Fibroblast of upper back skin (primary cell): Measurements from ENCODE around the gene KIF26B.
A peak's percentile ranks its signal among the peaks of the same experiment; 100 is the strongest.
"Not testable (repeated sequence)": the region's sequence is repeated elsewhere in the genome, so short reads cannot be mapped to it uniquely, and the experiment has no call there.

Experiments used
- DNase-seq: peaks from one replicate; pipeline ENCODE4 v3.0.0-alpha.2; 2013

The KIF26B gene

DNA sequence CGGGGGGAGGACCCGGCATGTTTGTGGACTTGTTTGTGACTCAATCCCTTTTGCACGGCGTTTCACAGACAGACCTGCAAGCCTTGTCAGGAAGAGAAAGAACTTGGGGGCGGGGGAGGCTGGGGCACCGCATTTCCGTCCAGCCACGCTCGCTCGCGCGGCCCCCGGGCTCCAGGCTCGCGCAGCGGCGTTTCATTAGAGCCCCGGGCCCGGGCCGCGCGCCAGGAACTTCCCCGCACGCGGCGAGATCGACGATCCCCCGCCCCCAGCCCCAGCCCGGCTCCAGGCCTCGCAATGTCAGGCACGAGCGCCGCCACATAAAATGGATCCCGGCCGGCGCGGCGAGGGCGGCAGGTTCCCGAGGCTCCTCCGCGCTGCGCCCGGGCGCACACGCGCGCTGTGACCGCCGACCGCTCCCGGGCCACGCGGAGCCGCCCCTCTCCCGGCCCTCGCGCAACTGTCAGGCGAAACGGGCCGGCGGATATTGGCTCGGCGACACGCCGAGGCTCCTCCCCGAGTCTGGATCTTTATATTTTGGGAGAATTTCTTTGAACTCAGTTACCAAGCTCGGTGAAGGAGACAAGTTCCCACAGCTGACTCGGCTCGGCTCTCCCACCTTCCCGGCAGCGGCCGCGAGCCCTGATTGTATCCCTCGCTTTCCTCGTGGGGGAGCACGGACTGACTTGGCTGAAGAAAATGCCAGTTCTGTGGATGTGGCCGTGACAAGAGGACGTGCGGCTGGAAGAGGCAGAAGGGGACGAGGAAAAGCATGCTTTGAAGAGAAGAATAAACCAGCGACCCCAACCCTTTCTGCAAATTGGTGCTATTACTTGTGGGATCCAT is at the start of gene KIF26B:
Gene KIF26B, plus strand, starts transcription at position 557 of the 843 bp plus-strand sequence. CDS start 440 bp downstream, outside the sequence.
- DNase-seq = peak; percentile 67

DNA sequence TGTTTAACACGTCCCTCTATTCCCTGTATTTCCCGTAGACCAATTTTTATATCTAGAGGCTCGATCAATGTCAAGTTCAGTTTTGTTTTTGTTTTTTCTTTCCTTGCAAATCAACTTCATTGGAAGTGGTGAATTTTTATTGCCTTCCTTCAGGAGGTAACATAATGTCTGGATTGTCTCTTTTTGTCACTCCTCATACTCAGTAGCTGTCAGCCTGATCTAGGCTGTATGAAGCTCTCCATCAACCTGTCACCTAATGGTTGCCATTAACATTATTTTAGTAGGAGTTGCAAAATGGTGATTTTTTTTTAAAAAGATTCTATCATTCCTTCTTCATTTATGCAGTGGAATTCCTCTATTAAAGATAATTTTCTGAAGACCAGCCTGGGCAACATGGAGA is 49.7 kb upstream of the KIF26B start:
- DNase-seq = no peak

DNA sequence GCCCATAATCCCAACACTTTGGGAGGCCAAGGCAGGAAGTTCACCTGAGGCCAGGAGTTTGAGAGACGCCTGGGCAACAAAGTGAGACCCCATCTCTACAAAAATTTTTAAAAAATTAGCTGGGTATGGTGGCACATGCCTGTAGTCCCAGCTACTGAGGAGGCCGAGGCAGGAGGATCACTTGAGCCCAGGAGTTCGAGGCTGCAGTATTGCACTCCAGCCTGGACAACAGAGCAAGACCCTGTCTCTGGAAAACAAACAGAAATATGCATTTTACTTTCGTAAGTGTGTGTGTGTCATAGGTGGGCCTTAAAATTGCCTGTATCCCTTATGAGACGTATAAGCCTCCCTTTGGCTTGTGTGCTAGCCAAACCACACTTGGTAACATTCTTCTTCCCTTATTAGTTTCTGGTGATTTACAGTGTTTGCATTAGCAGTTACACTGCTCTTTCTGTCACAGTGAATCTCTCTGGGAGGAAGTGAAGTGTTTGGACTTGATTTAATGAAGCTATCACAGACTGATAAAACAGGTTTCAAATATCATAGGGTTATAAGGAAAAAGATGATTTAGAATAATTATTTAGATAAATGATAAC is 48.9 kb upstream of the KIF26B start:
- peak; percentile 43 for DNase-seq

DNA sequence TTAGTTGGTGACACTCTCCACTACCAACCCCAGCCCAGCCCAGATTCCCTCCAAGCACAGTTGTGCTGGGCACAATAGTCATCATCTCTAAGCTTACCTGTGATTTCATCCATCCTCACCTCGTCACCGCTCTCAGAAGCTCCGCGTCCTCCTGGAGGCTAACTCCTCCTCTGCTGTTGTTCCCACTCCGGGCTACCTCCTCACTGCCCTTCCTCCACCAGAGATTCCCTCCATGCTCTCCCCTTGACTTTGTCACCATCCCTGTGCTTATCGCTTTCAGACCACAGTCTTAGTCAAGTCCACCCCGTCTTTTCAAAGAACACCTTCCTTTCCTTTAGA is 47.0 kb upstream of the KIF26B start:
- DNase-seq = no peak

DNA sequence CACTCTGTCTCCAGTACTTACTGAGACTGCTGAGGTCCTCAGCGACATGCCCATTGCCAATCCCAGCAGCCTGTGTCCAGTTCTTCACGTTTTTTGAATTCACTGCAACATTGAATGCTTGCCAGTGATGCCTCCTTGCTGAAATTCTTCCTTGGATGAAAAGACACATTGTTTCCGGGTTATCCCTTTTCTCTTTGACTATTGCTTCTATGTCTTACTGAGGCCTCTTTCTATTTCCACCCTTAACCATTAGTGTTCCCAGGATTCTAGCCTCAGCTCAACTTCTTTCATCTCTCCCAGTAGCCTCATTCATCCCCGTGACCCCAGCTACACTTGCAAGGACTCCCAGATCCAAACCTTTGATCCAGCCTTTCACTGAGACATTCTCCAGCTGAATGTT is 46.5 kb upstream of the KIF26B start:
- no peak for DNase-seq

DNA sequence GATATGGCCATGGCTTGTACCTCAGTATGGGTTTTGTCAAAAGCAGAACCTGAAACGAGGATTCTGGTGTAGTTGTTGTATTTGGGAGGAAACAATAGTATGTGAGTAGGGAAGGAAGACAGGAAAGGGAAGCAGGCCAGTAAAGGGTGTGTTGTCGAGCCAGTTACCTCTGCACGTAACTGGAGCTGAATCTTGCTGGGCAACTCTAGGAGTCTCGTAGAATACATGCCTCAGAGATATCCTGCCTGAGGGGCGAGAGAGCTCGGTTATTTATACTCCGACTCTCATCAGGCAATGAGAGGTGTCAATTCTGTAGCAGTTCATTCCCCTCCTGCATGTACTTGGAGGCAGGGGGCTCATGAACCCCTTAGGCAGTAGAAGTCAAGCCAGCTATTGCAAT is 45.9 kb upstream of the KIF26B start:
- DNase-seq = no peak

DNA sequence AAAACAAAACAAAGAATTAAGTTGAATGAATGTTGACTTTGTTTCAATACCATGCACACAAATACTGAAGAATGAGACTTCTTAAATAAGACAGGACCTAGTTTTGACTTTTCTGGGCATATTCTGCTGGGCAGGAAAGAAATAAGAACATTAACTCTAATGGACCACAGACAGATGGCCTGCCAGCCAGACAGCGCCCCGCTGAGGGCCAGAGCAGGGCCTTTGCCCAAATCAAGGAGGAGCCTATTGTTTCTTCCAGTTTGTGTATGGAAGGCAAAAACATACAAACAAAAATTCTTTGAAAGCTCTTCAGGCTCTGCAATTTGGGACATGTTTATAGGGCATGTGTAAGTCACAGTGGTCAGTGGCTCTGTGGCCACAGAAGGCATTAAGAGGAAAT is 44.4 kb upstream of the KIF26B start:
- no peak for DNase-seq

DNA sequence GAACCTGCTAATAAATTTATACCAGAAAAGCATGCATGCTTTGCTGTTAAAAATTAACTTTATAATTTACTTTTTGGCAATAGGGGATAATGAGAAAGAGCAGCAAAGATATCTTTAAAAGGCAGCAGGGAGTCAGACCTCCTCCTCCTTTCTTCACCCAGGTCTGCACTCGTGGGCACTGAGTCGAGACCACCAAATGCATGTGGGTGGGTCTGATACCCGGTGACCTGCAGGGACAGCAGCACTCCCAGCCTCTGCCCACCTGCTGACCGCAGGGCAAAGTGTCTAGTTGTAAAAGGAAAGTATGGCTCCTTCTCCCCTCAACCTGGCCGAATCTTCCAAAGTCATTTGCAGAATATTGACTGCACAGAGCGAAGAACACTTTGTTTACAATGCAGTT is 43.7 kb upstream of the KIF26B start:
- no peak for DNase-seq

DNA sequence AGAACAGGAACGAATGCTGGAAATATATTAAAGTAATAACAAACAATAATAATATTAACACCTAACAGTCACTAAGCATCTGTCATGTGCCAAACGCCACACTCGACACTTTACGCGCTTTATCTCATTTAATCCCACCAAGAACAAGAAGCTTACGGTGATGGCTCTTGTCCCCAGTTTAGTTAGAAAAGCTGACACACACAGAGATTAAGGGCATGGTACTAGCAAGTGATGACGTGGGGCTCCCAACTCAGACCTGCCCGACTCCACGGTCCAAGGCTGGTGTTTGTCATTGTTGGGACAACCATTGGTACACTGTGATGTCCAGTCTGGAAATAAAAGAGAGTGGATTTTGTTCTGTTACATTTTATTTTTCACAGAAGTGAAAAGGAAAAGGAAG is 41.1 kb upstream of the KIF26B start:
- no peak for DNase-seq

DNA sequence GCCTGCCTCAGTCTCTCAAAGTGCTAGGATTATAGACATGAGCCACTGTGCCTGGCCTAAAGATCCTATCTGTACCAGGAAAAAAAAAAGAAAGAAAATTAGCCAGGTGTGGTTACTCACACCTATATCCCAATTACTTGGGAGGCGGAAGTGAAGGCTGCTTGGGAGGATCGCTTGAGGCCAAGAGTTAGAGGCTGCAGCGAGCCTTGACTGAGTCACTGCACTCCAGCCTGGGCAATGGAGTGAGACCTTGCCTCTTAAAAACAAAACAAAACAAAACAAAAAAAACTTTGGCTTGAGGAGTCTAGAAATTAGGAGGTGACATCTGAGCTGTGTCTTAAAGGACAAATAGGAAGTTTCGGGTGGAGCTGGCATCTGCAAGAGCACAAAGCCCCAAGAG is 38.7 kb upstream of the KIF26B start:
- DNase-seq = no peak

DNA sequence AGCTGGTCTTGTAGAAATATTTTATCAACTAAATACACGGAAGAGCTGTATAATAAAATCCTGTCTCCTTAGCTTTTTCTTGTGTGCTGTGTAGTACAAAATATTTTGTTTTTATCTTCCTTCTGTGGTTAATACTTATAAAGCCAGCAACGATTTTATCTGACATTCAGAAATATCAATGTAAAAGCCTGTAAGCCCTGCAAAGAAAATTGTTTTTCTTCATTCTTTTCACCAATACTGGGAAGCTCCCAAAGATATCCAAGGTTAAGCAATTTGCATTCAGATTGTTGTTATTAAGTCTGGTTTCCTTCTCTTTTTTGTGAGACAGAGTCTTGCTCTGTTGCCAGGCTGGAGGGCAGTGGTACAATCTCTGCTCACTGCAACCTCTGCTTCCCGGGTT is 38.0 kb upstream of the KIF26B start:
- DNase-seq = no peak

DNA sequence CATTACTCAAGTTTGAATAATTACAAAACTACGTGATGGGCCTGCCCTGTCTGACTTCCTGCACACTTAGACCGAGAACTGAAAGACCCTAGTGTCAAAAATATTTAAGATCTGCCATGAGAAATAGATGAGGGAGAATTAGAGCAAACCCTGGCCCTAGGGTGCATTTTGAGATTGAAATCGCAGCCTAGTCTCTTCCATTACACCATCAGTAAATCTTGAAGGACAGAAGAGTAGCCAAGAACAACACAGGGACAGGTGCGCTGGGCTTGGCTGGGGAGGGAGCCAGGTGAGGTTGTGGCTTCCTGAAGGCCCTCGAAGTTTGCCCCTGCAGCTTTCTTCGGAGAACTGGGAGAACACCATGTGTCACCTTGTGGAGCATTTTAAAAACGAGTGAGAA is 36.7 kb upstream of the KIF26B start:
- no peak for DNase-seq

DNA sequence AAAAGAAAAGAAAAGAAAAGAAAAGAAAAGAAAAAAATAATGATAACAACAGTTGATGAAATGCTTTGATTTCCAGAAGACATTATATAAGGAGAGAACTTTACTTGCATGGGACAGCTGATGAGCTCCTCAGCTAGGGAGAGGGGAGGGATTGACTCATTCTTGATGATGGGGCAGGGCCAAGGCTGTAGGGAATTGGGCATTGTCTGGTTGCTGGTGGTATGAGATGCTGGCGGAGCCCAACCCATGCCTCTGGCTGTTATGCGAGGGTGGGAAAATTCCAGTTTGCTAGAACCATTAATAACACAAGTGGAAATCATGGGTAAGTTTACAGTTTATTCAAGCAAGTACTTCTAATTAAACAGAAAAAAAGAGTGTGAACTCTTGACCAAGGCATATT is 36.0 kb upstream of the KIF26B start:
- DNase-seq = no peak

DNA sequence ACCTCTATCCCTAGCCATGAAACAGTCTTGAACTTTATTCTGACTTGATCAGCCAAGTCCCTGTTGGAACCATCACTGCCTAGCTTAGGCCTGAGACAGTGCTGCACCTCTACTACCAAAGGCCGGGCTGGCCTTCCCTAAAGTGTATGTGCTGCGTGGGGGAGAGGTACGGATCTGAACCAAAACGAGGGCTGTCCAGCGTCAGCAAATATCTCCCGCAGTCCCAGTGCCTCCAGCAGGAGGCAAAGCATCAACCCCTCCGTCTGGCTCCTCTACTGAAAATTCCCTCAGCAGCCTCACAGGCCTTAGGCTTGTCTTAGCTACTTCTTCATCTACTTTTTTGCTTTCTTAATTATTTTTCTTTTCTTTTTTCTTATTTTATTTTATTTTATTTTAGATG is 33.3 kb upstream of the KIF26B start:
- DNase-seq = no peak

DNA sequence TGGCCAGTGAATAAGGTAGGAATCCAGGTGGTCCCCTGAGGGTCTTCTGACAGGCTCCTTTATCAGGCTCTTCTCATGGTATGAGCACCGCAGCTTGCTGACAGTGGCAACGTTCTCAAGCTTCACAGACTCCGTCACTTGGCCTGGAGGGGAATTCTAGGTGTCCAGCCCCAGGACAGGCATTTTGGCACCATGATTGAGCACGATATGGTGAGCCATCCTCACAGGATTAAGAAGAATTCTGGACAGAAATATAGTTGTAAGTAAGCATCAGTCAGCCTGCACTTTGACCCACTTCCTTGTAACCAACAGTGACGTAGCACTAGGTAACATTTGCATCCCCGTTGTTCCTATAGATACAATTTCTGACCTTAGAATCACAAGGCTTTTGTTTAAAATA is 30.5 kb upstream of the KIF26B start:
- DNase-seq = no peak

DNA sequence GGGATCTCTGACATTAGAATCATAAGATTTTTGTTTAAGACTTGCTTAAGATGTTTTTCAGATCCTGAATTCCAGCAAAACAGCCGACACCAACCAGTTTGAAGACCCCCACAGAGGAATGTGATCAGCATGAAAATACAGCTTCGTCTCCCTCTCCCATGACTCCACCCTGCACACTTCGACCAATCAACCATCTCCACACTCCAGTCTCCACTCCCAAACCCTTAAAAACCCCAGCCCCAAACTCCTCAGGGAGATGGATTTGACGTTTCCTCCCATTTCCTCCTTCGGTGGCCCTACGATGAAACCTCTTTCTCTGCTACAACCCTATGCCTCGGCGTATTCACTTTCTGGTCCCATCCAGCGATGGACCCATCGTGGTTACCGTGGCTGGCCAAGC is 30.1 kb upstream of the KIF26B start:
- no peak for DNase-seq

DNA sequence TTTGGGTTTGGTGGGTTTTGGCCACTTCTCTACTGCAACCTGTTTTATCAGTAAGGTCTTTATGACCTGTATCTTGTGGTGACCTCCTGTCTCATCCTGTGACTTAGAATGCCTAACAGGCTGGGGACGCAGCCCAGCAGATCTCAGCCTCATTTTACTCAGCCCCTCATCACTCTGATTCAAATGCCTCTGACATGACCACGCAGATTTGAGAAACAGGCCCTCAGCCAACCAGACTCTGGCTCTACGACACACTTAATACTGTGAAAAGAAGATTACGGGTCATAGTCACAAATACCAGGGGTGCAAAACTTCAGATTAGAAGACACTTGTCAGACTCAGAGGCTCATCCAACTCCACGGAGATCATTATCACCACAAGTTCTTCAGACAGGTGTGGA is 28.3 kb upstream of the KIF26B start:
- no peak for DNase-seq

DNA sequence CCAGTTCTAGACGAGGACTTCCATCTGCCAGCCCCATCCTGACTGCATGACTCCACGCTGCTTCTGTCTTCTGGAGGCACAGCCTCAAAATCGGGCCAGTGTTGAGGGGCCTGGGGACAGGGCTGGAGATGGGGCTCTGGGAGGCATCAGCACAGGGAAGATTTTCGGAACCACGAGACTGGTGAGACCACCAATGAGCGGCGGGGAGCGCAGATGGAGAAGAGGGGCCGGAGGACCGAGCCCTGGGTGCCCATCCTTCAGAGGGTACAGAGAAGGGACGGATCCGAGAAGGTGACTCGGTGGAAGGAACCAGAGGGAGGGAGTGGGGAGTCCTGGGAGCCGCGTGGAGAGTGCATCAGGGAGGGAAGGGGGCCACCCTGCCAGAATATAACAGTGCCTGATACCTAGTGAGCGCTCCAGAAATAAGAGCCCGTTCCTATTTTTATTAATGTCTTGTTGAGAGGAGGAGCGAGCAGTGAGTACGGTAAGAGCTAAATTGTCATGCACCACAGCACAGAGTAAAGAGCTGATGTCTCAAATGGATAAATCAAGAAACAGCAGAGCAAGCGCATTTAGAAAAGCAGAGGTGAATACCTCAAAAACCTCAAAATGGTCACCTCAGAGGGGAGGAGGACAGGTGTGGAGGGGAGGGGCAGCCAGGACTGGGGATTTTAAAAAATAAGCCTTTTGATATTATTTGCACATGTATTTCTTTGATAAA is 26.2 kb upstream of the KIF26B start:
- no peak for DNase-seq

DNA sequence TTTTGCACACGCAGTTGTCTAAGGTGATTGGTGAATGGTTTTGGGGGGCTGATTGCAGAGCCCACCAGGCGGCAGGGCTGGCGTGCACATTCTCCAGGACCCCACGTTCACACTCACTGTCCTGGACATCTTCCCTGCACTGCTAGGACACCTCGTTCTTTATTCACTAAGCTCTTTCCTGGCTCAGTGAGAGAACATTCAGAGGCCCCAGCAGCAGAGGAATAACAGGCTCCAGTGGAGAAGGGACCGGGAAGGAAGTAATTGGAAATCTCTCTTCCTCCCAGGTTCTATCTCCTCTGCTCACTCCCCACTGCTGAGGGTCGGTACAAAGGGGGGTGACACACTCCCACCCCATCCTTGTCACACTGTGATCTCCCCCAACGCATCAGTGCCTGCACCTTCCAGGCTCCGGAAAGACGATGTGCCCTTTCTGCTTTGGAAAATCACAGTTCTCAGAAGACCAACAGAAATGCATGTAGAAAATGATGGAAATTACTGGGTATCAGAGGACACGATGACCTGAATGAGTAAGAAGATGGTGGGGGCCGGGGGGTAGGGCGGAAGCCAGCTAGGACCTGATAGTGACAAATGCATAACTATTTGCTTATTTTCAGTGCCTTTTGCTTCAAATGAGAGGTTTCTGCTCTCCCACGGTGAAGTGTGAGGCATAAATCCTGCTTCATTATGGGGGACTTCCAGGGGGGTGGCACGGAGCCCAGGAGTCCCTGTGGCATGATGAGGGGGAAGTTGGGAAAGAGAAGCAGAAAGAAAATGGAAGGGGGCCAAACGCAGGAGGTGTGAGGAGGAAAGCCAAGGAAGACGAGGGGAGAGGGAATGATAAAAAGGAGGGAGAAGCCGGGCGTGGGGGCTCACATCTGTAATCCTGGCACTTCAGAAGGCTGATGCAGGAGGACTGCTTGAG is 25.2 kb upstream of the KIF26B start:
- peak; percentile 58 for DNase-seq

DNA sequence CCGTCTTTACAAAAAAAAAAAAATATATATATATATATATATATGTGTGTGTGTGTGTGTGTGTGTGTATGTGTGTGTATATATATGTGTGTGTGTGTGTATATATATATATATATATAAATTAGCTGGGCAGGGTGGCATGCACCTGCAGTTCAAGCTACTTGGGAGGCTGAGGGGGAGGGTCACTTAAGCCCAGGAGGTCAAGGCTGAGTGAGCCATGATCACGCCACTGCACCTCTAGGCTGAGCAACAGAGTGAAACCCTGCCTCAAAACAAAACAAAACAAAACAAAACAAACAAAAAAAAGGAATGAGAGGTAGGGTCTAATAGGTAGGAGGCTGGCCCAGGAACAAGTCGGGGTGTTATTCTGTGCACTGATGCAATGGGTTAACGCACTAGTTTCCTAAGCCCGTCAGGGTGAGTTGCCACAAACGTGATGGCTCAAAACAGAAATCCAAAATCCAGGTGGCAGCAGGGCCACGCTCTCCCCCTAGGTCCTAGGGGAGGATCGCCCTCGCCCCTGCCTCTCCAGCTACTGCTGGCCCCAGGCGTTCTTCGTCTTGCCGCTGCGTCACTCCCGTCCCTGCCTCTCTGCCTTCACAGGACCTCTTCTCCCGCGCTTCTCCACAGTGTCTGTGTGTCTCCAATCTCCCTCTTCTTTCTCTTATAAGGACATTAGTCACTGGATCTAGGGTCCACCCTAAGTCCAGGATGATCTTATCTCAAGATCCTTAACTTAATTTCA is 24.3 kb upstream of the KIF26B start:
- DNase-seq = not testable (repeated sequence)

DNA sequence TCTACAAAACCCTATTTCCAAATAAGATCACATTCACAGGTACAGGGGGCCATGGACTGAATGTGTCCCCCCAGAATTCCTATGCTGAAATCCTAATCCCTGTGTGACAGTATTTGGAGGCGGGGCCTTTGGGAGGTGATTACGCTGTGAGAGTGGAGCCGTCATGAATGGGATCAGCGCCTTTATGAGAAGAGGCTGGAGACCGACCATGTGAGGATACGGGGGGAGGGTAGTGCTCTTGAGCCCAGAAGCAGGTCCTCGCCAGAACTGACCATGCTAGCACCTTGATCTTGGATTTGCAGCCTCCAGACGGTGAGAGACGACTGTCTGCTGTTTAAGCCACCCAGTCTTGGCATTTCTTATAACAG is 23.8 kb upstream of the KIF26B start:
- DNase-seq = no peak

DNA sequence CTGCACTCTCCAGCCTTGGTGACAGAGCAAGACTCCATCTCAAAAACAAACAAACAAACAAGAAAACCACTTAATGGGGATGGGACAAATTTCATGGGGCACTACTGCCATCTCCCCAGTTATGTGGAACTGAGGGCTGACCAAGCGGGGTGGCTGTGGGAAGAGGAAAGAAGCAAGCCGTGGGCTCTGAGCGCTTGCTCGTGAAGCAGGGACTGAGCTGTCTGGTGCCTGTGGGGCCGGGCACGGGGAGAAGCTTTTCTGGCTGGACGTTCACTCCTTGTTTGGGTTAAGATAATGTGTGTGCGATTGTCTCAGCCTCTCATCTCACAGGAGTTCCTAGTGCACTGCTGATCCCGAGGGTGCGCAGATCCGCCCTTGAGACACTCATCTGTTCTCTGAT is 22.0 kb upstream of the KIF26B start:
- DNase-seq = no peak
